HG03097 (cell line): ENCODE results near the gene EXOC4.
"Not testable (repeated sequence)": the region's sequence is repeated elsewhere in the genome, so short reads cannot be mapped to it uniquely, and the experiment has no call there.

Experiments used
- ATAC-seq: cut with Tn5 transposase; IDR thresholded peaks from one replicate; pipeline ENCODE4 v1.9.1; 2021; ENCODE audit not compliant: unreplicated experiment, low FRiP score

Gene EXOC4

GRCh38 chr7:133252858-133253518 is at the start of gene EXOC4:
Gene EXOC4, plus strand, starts transcription at chr7:133253078.
- ATAC-seq, result peak; percentile 97

GRCh38 chr7:133203490-133203889 is 49.4 kb upstream of the EXOC4 start:
- ATAC-seq, result no peak

GRCh38 chr7:133207687-133208086 is 45.2 kb upstream of the EXOC4 start:
- ATAC-seq, result no peak

GRCh38 chr7:133210817-133211216 is 42.1 kb upstream of the EXOC4 start:
- not testable (repeated sequence) for ATAC-seq

GRCh38 chr7:133213772-133214171 is 39.1 kb upstream of the EXOC4 start:
- ATAC-seq, result not testable (repeated sequence)

GRCh38 chr7:133217773-133218172 is 35.1 kb upstream of the EXOC4 start:
- ATAC-seq, result no peak

GRCh38 chr7:133230591-133231194 is 22.2 kb upstream of the EXOC4 start:
- no peak for ATAC-seq

- ATAC-seq, result no peak
These were observed 19.7 kb upstream of the EXOC4 start for GRCh38 chr7:133233142-133233541.

- ATAC-seq, result no peak
These were observed 17.7 kb upstream of the EXOC4 start for GRCh38 chr7:133234961-133235875.

GRCh38 chr7:133237545-133237944 is 15.3 kb upstream of the EXOC4 start:
- ATAC-seq, result no peak

GRCh38 chr7:133240302-133240701 is 12.6 kb upstream of the EXOC4 start:
- ATAC-seq, result no peak

GRCh38 chr7:133246558-133246957 is 6.3 kb upstream of the EXOC4 start:
- ATAC-seq, result no peak

GRCh38 chr7:133248901-133249300 is 4.0 kb upstream of the EXOC4 start:
- no peak for ATAC-seq

- ATAC-seq, result no peak
These were observed 396 bp upstream of the EXOC4 start for GRCh38 chr7:133252506-133252857.

GRCh38 chr7:133253519-133253875 is 619 bp downstream of the EXOC4 start:
- no peak for ATAC-seq

- no peak for ATAC-seq
These were observed 2.6 kb downstream of the EXOC4 start for GRCh38 chr7:133255486-133255885.

GRCh38 chr7:133258174-133258573 is 5.3 kb downstream of the EXOC4 start:
- ATAC-seq, result no peak

GRCh38 chr7:133265821-133266220 is 12.9 kb downstream of the EXOC4 start:
- ATAC-seq, result no peak

- no peak for ATAC-seq
These were observed 15.5 kb downstream of the EXOC4 start for GRCh38 chr7:133268355-133268754.

- no peak for ATAC-seq
These were observed 19.5 kb downstream of the EXOC4 start for GRCh38 chr7:133272336-133272735.

- ATAC-seq, result no peak
These were observed 20.3 kb downstream of the EXOC4 start for GRCh38 chr7:133273227-133273626.

- ATAC-seq, result no peak
These were observed 21.4 kb downstream of the EXOC4 start for GRCh38 chr7:133274265-133274664.
